ENCODE data around the gene MAP3K14.

DNA sequence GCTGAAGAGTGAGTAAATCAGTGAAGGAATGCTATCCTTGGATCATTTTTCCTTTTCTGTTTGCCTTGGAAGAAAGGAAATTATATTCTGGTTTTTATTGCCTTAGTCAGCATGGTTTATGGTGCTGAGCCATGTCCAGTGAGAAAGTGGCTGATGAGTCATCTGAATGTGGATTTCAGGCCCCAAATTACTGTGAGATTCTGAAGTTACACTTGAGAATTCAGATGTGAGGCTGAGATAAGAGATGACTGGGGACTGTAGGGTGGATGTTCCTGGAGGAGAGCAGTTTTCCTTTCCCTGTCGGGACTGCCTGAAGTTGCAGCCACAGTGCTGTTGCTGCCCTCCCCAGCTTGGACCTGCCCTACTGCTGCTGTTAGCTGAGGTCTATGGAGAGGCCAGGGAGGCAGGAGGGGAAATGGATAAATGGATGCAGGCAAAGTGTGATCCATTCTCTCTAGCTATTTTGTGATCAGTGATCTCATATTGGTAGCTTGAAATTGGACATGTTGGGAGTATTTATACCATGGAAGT, 4.2 kb upstream of the MAP3K14 start:
- TF ChIP-seq, protein P1, sequence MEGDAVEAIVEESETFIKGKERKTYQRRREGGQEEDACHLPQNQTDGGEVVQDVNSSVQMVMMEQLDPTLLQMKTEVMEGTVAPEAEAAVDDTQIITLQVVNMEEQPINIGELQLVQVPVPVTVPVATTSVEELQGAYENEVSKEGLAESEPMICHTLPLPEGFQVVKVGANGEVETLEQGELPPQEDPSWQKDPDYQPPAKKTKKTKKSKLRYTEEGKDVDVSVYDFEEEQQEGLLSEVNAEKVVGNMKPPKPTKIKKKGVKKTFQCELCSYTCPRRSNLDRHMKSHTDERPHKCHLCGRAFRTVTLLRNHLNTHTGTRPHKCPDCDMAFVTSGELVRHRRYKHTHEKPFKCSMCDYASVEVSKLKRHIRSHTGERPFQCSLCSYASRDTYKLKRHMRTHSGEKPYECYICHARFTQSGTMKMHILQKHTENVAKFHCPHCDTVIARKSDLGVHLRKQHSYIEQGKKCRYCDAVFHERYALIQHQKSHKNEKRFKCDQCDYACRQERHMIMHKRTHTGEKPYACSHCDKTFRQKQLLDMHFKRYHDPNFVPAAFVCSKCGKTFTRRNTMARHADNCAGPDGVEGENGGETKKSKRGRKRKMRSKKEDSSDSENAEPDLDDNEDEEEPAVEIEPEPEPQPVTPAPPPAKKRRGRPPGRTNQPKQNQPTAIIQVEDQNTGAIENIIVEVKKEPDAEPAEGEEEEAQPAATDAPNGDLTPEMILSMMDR (IDR thresholded peaks at IDR 0.05; ENCODE audit: low read depth, low read length), result no peak
- no peak for TF ChIP-seq EZH2phosphoT487 (IDR thresholded peaks at IDR 0.05; ENCODE audit: low read depth)
